ENCODE measurements around the gene TRIP4.
"Not testable (repeated sequence)": the region's sequence is repeated elsewhere in the genome, so short reads cannot be mapped to it uniquely, and the experiment has no call there.

Gene TRIP4

DNA sequence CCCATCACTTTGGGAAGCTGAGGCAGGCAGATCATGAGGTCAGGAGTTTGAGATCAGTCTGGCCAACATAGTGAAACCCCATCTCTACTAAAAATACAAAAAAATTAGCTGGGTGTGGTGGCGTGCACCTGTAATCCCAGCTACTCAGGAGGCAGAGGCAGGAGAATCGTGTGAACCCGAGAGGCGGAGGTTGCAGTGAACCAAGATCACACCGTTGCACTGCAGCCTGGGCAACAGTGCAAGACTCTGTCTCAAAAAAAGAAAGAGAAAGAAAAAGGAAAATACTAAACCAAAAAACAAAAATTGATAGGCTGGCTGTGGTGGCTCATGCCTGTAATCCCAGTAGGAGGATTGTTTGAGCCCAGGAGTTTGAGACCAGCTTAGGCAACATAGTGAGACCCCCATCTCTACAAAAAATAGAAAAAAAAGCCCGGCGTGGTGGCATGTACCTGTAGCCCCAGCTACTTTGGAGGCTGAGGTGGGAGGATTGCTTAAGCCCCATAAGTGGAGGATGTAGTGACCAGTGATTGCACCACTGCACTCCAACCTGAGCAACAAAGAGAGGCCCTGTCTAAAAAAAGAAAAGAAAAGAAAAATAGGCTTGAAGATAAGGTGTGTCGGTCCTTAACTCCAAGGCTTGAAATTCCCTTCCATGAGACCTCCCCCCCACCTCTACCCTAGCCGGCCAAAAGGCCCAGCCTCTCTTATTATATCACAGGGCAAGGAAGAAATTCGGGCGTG, 7.3 kb upstream of the TRIP4 start:
- DNase-seq (ENCODE audit: low spot score); FAIRE-seq: not testable (repeated sequence)

DNA sequence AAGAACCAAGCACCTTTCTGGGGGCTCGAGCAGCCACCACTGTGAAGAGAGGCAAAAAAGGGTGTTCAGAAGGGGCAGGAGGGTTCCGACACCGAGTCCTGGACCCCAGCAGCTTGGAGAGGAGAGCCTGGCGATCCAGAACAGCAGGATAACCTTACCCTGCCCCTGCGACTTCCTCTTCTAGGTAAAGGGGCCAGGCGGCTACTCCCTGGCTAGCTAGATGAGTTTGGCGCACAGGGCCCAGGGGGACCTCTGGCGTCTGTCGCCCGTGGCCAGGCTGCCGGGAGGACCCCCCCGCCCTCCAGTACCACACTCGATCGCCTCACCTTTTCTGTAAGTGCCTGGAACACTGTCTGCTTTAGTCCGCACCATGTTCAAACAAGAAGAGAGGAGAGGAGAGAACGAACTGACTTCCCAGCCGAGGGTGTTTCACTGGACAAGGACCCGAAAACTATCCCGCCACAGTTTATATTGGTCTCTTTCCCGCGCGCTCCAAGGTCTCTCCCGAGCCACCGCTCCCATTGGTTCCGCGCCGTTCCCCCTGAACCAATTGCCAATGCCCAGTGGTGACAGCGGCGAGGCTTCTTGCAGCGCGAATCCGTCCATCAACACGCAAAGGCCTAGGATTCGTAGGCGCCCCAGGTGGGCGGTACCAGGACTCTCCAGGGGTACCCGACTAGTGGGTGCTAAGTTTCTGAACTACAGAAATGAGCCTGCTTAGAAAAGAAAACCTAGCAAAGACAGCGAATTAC, 6.5 kb upstream of the TRIP4 start, which contains the start of gene PCLAF:
TSS of gene PCLAF (minus strand) at position 442 of the 752 bp plus-strand sequence. CDS start at position 372, 70 bp downstream.
- FAIRE-seq (peak; percentile 87), DNase-seq (ENCODE audit: low spot score) (peak; percentile 85)

DNA sequence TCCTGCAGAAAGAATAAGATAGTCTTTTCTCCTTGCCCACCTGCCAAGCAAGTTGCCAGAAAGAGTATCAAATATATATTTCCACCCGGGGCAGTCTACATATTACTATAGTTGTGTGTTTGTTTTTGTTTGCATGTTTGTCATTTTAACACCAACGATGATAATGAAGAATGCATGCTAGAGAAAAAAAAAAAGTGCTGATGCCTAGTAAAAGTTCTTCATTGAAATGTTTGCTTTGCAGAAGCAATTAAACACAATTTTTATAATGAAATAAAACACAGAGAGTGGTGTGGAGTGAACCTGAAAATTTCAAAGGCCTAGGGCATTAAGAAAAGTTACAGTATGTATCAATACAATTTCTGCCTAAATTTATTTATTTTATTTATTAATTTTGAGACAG, 3.9 kb upstream of the TRIP4 start:
- DNase-seq (ENCODE audit: low spot score) (no peak), FAIRE-seq (no peak)

DNA sequence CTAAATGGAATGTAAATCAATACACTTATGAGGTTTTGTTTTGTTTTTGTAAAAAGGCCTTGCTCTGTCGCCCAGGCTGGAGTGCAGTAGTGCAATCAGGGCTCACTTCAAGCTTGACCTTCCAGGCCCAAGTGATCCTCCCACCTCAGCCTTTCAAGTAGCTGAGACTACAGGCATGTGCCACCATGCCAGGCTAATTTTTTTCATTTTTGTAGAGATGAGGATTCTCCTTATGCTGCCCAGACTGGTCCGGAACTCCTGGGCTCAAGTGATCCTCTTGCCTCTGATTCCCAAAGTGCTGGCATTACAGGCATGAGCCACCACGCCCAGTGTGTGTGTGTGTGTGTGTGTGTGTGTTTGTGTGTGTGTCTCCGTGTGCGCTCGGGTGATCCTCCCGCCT, 1.3 kb upstream of the TRIP4 start:
- FAIRE-seq (no peak), DNase-seq (ENCODE audit: low spot score) (no peak)

DNA sequence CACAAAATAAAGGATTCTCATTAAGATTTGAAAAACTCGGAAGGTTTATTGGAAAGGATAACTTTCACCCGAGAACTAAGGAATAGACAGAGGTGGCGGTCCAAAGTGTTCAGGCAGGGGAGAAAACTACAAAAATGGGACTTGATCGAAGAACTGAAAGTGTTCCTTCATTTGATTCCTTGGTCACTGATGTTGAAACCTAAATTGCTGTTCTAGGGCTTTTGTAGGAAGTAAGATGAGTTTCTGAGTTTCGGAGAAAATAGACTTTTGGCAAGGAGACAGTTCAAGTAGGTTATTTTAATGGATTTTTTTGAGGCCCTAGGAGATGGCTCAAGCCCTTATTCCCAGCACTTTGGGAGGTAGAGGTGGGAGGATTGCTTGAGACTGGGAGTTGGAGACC, 1.4 kb downstream of the TRIP4 start:
- no peak for FAIRE-seq
- no peak for DNase-seq (ENCODE audit: low spot score)

DNA sequence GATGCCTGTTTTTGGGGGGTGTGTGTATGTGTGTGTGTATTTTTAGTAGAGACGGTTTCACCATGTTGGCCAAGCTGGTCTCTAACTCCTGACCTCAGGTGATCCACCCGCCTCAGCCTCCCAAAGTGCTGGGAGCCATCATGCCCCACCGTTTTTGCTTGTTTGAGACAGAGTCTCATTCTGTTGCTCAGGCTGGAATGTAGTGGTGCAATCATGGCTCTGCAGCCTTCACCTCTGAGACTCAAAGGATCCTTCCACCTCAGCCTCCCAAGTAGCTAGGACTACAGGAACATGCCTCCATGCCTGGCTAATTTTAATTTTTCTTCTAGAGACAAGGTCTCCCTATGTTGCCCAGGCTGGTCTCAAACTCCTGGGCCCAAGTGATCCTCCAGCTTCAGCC, 4.8 kb downstream of the TRIP4 start:
- not testable (repeated sequence) for DNase-seq (ENCODE audit: low spot score); FAIRE-seq

DNA sequence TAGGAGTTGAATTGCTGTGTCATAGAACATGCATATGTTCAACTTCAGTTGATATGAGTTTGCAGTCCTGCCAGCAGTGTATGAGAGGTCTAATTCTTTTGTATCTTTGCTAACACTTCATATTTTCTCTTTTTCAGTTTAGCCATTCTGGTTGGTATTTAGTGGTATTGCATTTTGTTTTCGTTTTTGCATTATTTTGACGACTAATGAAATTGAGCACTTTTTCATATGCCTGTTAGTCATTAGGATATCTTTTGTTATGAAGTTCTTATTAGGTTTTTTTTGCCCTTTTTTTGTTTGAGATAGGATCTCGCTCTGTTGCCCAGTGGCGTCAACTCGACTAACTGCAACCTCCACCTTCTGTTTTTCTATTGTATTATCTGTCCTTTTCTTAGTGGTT, 9.2 kb downstream of the TRIP4 start:
- FAIRE-seq: no peak
- no peak for DNase-seq (ENCODE audit: low spot score)

DNA sequence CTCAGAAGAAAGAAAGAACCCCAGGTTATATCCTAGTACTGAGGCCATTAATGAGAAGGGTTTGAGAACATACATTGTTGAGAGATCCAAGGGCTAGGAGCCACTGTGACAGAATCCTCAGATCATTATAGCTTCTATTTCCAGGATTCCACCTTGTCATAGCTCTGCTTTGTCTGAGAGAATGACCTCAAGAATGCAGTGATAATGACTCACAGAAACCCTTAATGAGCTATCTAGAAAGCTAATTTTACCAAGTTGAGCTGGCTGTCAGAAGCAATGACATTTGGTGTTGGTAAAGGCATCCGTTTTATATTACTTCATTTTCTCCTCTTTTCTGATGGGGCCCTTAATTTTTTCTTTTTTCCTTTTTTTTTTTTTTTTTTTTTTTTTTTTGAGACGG, 10.9 kb downstream of the TRIP4 start:
- FAIRE-seq: no peak

DNA sequence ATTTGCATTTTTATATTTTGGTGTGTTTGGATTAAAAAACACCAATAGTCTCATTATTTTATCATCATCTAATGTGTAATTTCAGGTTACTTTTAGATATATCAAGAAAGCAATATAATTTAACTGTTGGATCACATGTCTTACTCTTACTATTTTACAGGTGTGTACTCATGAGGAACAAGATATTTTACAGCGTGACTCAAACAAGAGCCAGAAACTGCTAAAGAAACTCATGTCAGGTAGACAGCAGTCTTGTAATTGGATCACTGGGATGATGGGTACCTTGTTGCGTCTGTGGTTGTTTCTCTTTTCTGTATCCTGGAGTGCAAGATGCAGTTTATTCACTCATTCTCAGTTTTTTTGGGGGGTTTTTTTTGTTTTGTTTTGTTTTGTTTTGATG, 12.9 kb downstream of the TRIP4 start:
- no peak for FAIRE-seq
- DNase-seq (ENCODE audit: low spot score): no peak

More for the DNA sequence above, 10.9 kb downstream of the TRIP4 start:
- no peak for DNase-seq (ENCODE audit: low spot score)

DNA sequence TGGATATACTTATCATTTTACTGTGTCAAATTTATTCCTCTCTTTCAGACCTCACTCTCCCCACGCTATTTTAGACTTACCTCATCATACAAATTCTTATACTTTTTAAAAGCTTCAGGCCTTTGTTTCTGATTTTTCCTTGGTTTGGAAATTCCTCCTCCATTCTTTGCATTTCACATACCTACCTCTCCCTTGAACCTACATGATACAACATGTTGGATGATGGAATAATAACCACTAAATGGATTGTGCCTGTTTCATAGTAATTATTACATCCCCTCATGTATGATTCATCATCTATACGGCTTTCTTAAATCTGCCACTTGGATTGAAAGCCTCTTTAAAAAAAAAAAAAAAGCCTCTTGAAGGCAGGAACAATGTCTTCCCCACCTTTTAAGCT, 24.6 kb downstream of the TRIP4 start:
- no peak for DNase-seq (ENCODE audit: low spot score)
- FAIRE-seq: no peak

DNA sequence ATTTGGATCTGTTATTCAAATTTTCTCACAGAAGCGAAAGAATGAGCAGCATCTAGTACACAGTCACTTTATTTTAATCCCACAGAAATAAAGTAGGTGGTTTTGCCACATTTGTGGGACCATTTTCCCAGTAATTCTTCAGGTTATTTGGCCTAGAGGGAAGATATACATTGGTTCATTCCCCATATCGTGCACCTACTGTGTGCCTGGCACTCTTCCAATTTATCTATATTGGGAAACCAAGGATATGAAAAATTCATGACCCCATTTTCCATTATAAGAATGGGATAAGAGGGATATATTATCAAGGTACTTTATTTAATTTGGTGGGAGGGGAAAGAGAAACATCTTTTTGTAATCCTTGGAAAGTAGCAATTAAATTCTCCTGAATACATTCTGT, 35.1 kb downstream of the TRIP4 start:
- FAIRE-seq: no peak
- no peak for DNase-seq (ENCODE audit: low spot score)

DNA sequence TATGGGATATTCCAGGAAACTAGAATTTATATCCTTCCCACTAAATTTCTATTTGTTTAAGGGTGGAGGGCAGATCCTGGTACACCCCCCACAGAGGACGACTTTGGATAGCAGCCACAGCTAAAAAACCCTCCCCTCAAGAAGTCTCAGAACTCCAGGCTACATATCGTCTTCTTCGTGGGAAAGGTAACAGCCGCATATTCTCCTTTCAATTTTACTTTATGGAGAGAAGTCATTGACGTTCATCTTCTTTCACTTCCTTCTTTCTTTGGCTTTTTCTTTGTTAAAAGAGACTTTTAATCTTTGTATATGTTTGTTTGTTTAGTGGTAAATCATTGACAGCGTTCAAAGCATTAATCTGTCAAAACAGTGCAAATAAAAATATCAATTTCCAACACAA, 36.3 kb downstream of the TRIP4 start:
- FAIRE-seq (no peak), DNase-seq (ENCODE audit: low spot score) (no peak)

DNA sequence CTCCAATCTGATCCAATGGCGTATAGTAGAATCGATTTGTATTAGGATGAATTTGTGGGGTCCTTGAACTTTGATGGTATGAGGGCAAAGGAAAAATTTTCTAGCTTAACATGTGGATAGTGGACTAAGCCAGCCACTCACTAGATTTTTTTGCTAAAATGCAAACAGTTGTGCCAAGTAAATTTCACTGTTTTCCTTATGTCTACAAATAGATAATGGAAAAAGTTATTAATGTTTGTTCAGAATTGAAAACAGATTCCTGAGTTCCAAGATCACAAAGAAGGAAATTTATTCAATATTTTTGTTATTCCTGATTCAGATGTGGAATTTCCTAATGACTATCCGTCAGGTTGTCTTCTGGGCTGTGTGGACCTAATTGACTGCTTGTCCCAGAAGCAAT, 37.6 kb downstream of the TRIP4 start:
- no peak for DNase-seq (ENCODE audit: low spot score)
- no peak for FAIRE-seq

DNA sequence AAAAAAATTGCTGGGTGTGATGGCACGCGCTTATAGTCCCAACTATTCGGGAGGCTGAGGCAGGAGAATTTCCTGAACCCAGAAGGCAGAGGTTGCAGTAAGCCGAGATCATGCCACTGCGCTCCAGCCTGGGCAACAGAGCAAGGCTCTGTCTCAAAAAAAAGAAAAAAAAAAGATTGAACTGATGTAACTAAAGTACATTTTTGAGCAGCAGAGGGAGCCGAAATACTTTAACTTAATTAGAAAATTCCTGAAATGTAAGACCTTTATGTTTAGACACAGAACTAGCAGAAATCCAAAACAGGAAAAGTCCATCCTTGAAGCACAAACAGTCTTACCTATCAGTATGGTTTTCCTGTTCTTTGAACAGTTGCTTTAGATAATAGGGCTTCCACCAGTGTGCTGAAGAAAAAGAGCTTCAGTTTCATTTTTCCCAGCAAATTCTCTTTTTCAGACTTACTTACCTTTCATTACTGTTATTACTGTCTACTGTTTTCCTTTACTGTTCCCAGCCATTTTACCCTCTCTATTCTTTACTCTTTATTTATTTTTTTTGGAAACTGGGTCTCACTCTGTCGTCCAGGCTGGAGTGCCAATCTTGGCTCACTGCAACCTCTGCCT, 39.3 kb downstream of the TRIP4 start:
- DNase-seq (ENCODE audit: low spot score) (peak; percentile 21), FAIRE-seq (no peak)

DNA sequence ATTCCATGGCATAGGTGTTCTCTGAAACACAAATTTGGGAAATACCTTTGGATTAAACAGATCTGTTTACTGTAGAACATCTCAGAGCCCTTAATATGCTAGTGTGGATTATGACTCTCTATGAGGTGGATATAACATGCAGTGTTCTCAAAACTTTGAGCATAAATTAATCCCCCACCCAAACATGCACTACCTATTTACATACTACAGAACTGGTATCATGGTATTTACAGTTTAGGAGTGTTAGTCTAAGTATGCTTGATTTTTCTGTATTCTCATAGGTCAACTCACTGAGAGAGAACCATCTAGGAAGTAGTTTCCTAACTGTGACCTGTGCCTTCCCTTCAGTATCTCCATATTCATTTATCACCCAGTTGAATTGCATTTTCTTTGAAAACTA, 41.8 kb downstream of the TRIP4 start:
- no peak for DNase-seq (ENCODE audit: low spot score)
- FAIRE-seq: no peak

DNA sequence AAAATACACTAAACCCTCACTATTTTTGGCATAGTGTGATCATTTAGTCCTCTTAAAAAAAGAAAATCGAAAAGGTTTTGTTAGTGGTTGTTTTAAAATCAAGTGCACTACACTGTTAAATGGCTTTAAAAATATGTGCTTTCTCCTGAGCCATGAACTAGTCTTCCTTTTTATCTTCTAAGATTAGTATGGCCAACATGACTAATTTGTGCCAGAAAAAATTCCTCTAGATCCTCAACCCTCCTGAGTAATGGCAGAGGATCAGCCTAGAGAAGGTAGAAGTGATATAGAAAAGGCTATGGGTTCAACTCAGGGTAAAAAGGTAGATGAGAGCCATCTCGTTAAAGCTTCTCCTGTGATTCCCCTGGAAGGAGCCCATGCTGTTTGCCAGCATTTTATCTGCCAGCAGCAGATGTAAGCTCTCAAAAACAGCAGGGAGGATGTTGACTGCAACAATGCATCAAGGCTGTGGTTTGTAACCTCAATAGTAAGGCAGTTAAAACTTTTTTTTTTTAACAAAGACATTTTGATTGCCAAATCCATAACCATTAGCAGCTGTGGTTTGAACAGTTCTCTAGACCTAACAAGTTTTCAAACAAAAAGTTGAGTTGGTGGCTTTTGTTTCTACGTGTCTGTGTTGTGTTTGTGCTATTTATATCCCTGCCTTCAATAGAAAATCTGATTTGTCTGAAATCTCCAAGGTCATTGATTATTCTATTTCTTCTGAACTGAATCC, 42.5 kb downstream of the TRIP4 start:
- DNase-seq (ENCODE audit: low spot score): no peak

DNA sequence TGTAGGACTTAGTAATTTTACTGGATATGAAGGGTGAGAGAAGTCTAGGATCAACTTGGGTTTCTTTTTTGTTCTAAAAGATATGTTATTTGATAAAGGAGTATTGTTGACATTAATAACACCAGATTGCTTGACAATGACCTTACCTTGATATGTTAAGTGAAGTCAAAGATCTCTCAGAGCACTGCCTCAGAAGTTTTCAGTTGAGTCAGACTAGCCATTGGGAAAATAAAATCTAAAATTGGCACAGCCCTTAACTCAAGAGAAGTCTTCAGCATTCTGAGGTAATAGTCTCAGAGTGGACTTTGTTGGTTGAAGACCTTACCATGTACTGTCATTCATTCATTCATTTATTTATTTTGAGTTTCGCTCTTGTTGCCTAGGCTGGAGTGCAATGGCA, 50.3 kb downstream of the TRIP4 start:
- DNase-seq (ENCODE audit: low spot score): no peak
- FAIRE-seq: no peak

More for the DNA sequence above, 42.5 kb downstream of the TRIP4 start:
- FAIRE-seq: no peak

DNA sequence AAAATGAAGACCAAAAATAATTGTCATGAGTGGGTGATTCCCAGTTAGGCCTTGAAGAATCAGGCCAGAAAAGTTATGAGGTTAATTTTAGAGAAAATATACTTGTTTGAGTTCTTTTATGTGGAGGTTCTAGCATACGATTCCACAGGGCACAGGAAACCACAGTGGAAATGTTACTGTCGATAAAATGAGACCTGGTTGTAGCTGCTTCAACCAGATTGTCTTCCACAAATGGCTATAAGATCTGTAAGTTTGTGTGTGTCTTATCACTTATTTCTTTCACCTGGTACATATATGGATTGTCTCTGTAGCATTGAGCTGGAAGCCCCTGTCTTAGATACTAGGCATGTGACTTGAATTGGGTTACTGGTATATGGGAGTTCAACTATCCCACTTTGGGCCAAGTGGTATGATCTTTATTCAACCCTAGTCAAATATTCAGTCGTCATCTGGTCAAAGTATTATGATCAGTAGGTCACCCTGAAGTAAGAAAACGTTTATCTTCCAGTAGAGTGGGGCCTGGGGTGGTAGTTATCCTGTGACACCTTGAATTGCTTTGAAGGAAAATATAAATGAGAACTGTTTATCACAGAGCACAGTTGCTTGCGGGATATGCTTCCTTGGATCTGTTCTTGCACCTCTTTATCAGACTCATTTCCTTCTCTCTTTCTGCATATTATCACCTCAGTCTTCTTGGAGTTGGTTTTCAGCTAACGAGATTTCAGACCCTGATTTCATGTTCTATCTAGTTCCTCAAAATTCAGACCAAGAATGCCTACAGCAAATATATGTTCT, 51.2 kb downstream of the TRIP4 start:
- no peak for FAIRE-seq
- no peak for DNase-seq (ENCODE audit: low spot score)

DNA sequence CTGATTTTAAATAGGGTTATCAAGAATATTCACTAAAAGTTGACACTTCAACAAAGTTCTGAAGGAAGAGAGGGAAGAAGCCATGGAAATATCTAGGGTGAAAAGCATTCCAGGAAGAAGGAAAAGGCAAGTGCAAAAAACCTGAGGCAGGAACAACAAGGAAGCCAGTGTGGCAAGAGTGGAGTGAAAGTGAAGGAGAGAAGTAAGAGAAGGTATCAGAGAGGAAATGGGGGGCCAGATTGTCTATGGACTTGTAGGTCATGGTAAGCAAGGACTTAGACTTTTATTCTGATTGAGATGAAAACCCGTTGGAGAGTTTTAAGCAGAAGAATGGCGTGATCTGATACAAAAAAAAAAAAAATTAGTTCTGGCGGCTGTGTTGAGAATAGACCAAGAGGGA, 54.2 kb downstream of the TRIP4 start:
- DNase-seq (ENCODE audit: low spot score) (no peak), FAIRE-seq (no peak)

DNA sequence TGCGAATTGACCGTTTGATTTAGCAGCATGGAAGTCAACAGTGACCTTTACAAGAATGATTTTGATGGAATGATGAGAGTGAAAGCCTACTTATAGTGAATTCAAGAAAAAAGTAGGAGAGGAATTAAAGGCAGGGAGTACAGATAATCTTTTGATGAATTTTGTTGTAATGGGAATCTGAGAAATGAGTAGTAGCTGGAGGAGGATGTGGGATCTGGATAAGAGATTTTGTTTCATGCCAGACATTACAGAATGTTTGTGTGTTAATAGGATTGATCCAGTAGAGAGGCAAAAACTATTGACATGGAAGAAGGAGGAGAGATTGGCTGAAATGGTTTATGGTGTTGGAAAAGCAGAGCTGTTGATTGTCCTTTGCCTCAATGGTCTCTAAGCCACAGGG, 55.4 kb downstream of the TRIP4 start:
- FAIRE-seq (no peak), DNase-seq (ENCODE audit: low spot score) (no peak)

Measured in RCC 7860 (cell line).